AG04450 (cell line): Measurements from ENCODE around the gene STC2. TPM values are rescaled to one million over a fixed set of nuclear protein-coding genes. Genes with fewer than 3 reads are reported as not detected.

ENCODE experiments used
- CTCF ChIA-PET: fragments of 300-600, 350-600 bp; formaldehyde crosslinking; extraction: SDS; loops from one replicate; lab custom pipeline; 2022; ENCODE audit warnings: antibody characterized with exemption, inconsistent platforms; lab: Charles Lee
- POLR2A ChIA-PET: fragments of 350-600 bp; formaldehyde crosslinking; extraction: SDS; loops from one replicate; lab custom pipeline; 2021; ENCODE audit warnings: antibody characterized with exemption, inconsistent platforms; lab: Yijun Ruan, JAX
- DNase-seq: peaks from one replicate; pipeline ENCODE4 v3.0.0-alpha.2; 2011; ENCODE audit warnings: low read depth, low spot score
- H3K27ac ChIP-seq: one replicate; pipeline ENCODE4 v1.5.1; 2012; ENCODE audit warnings: low read depth, low read length, control low read depth
- H3K27me3 ChIP-seq: one replicate; pipeline ENCODE4 v1.6.0; 2012; ENCODE audit warnings: low read length; ENCODE audit not compliant: control insufficient read depth, insufficient read depth
- H3K4me3 ChIP-seq: 2 replicates; pipeline ENCODE4 v1.5.1; 2011; ENCODE audit warnings: mild to moderate bottlenecking, low read depth, low read length, control low read depth
- H3K9me3 ChIP-seq: 2 replicates; pipeline ENCODE4 v1.5.1; 2012; ENCODE audit warnings: low read length; ENCODE audit not compliant: control insufficient read depth, insufficient read depth
- polyA plus RNA-seq: library from polyadenylated mRNA; depleted of rRNA; stranded (reverse); fragments of >200 nt; gene quantifications from 2 replicates; pipeline ENCODE4 v1.2.3, GENCODE V29; 2011
- TF ChIP-seq, protein P1 (sequence below): IDR thresholded peaks from 2 replicates; pipeline ENCODE4 v1.5.1; 2011; ENCODE audit warnings: low read depth, low read length, control low read depth, inconsistent platforms

STC2 gene
- polyA plus RNA-seq, 1 experiment: 185 TPM

DNA sequence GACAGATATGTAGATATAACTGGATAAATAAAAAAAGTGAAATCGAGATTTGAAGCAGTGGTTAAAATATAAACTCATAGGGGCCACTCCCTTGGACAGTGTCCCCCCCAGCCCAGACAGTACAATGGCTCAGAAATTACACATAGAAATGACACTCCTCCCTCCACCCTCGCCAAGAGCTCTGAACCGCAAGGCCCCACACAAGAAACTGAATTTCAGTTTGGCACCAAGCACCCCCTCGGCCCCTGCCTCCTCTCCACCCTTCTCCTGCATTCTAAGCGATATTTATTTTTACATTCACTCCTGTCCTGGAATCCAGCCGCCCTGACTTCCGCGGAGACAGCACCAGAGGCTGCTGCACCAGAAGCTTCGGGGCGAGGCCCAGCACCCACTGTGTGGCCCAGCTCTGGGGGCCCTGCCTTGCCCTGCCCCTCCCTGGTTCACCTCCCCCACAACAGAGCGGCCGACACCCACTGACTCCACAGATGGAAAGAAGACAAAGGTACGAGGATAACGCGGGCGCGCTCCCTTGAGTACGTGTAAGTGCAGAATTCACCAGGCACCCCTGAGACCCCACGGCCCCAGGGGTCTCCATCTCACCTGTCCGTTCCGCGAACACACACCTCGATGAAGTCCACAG is 11.0 kb downstream of the STC2 start:
- DNase-seq: no peak
- TF ChIP-seq, protein P1, sequence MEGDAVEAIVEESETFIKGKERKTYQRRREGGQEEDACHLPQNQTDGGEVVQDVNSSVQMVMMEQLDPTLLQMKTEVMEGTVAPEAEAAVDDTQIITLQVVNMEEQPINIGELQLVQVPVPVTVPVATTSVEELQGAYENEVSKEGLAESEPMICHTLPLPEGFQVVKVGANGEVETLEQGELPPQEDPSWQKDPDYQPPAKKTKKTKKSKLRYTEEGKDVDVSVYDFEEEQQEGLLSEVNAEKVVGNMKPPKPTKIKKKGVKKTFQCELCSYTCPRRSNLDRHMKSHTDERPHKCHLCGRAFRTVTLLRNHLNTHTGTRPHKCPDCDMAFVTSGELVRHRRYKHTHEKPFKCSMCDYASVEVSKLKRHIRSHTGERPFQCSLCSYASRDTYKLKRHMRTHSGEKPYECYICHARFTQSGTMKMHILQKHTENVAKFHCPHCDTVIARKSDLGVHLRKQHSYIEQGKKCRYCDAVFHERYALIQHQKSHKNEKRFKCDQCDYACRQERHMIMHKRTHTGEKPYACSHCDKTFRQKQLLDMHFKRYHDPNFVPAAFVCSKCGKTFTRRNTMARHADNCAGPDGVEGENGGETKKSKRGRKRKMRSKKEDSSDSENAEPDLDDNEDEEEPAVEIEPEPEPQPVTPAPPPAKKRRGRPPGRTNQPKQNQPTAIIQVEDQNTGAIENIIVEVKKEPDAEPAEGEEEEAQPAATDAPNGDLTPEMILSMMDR: no peak
- POLR2A ChIA-PET: interaction anchor here (4.9 kb wide), 1 partner anchor 11 kb away, joined by 45 read pairs; the partner anchor contains the start of gene STC2
- Histone ChIP-seq H3K4me3 (no peak overlapping the region), H3K27me3 (no peaks in the 10 kb centered on the region), H3K9me3 (no peaks in the 10 kb centered on the region; the same call in 1 of the 2 replicates), H3K27ac (peak overlapping the region; percentile 43)
- CTCF ChIA-PET: interaction anchor here (0.6 to 3.8 kb wide), 4 partner anchors 22 to 298 kb away, joined by 3 to 22 read pairs (median 10); partner anchors contain the start of gene BOD1

DNA sequence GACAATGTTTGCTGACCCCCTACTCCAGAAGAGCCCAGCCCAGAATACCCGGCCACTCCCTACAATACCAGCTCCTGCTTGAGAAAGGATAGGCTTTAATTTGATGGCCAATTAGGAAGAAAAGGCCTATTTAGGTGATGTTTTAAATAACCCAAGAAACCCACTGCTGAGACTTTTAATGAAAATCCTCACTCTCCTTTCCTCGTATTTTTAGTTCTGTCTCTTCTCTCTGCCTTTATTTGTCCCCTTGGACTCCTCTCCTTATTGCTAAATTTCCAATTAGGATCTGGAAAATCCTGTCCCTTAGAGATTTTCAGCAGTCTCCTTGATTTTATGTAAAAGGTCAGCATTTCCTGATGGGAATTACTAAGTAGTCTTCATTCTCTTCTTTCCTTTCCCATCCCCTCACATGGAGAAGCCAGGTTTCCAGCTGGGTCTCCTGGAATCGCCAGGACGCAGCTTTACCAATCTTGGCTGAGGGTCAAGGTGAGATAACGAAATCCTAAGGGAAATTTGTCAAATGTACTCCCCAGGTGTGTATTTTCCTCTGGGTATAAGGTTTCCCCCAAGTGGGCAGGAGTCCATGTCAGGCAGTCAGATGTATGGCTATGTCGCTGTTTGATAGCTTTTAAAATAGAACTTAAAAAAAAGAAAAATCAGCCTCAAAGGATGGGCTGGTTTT is 11.7 kb downstream of the STC2 start:
- CTCF ChIA-PET: interaction anchor here (0.6 to 3.8 kb wide), 7 partner anchors 14 to 299 kb away, joined by 3 to 22 read pairs (median 4); partner anchors contain the start of gene BOD1
- H3K27me3 ChIP-seq: no peaks in the 10 kb centered on the region
- POLR2A ChIA-PET: interaction anchor here (0.7 to 4.9 kb wide), 6 partner anchors 8 to 257 kb away, joined by 3 to 45 read pairs (median 4); partner anchors contain the start of gene STC2
- peak overlapping the region; percentile 86 for H3K27ac ChIP-seq
- no peak for DNase-seq
- H3K4me3 ChIP-seq: no peak overlapping the region
- TF ChIP-seq, protein P1: no peak
- no peaks in the 10 kb centered on the region; the same call in 1 of the 2 replicates for H3K9me3 ChIP-seq

DNA sequence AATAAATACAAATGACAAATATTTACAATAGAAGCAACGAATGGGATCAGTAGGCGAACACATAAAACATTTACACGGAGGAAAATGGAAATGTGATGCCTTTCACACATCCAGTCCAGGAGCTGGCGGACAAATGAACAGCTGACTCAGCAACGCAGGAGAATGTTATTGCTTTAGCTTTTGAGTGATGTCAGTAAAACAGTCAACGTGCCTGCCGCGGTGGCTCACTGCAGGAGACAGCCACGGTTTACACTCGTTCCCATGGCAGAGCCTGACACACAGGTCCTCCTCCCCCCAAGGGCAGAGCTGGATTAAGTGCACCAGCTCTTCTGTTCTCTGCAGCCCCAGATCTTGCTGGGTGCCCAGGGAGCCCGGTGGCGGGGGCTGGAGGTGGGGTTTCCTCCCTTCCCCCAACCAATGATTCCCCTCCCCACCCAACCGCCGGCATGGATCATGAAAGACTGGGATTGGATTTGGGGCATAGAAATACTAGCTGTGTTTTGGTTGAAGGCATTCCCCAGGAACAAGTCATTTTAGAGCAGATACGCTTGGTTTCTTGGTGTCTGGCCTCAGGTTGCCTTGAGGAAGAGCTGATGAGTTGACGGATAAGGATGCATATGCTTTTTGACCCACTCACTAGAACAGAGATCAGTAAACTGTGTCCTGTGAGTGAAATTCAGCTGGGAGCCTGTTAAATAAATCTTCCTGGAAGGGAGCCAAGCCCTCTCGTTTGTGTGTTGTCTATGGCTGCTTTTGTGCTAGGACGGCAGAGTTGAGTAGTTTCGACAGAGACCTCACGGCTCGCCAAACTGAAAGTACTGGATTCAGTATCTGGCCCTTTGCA is 12.5 kb downstream of the STC2 start:
- ChIA-PET POLR2A (interaction anchor here (0.5 to 4.9 kb wide), 7 partner anchors 8 to 360 kb away, joined by 3 to 45 read pairs (median 4); partner anchors contain the start of gene STC2), CTCF (interaction anchor here (0.7 to 3.8 kb wide), 5 partner anchors 15 to 300 kb away, joined by 3 to 22 read pairs (median 8); partner anchors contain the start of gene BOD1)
- no peaks in the 10 kb centered on the region; the same call in 1 of the 2 replicates for H3K9me3 ChIP-seq
- no peaks in the 10 kb centered on the region for H3K27me3 ChIP-seq
- H3K4me3 ChIP-seq: peak overlapping the region; percentile 1; the same call in 1 of the 2 replicates
- peak; percentile 67 for DNase-seq
- H3K27ac ChIP-seq: peak overlapping the region; percentile 86
- TF ChIP-seq, protein P1: no peak

DNA sequence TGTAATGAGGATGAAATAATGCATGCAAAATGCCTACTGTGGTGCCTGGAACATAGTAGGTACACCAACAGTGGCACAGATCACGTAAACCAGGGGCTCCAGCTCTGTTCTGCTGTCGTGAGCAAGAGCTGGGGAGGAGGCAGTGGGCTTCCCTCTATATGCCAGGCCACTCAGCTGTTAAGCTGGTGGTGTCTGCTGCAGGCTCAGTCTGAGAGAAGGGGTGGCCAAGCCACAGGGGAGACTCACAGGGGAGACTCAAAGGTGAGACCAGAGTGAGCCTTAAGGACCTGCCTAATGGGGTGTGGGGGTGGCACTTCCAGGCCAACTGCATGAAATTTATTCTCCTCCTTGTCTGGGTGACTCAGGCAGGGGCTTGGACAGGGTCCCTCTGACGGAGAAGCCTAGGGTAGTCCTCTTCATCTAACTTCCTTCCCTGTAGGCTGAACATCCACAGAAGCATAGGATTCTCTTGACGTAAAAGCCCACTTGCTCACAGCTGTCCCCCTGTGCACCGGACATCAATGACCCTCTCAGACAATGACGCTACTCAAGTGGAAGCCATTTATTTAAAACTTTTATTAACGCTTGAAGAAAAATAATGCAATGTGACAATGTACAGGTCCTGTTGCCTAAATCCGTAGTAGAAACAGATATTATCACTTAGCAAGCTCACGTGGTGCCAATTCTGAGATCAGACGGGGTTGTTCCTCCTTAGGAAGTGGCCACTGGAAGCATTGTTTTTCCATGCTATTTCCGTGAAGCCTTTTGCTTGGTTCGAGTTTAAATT is 13.9 kb downstream of the STC2 start:
- ChIA-PET POLR2A (interaction anchor here (1.0 to 4.9 kb wide), 2 partner anchors 14 to 161 kb away, joined by 5 to 45 read pairs; partner anchors contain the start of gene STC2), CTCF (interaction anchor here (0.6 to 4.4 kb wide), 5 partner anchors 20 to 301 kb away, joined by 4 to 24 read pairs (median 15); partner anchors contain the start of gene BOD1)
- Histone ChIP-seq H3K27ac (peak overlapping the region; percentile 21), H3K9me3 (peaks cover under 1% of the 10 kb centered on the region; the same call in 1 of the 2 replicates), H3K27me3 (no peaks in the 10 kb centered on the region), H3K4me3 (no peak overlapping the region)
- no peak for DNase-seq
- TF ChIP-seq, protein P1: no peak
